ENCODE results near the gene SYT11. TPM values are rescaled to one million over a fixed set of nuclear protein-coding genes. Genes with fewer than 3 reads are reported as not detected.
"Not testable (repeated sequence)": the region's sequence is repeated elsewhere in the genome, so short reads cannot be mapped to it uniquely, and the experiment has no call there.

The SYT11 gene, protein sequence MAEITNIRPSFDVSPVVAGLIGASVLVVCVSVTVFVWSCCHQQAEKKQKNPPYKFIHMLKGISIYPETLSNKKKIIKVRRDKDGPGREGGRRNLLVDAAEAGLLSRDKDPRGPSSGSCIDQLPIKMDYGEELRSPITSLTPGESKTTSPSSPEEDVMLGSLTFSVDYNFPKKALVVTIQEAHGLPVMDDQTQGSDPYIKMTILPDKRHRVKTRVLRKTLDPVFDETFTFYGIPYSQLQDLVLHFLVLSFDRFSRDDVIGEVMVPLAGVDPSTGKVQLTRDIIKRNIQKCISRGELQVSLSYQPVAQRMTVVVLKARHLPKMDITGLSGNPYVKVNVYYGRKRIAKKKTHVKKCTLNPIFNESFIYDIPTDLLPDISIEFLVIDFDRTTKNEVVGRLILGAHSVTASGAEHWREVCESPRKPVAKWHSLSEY
- total RNA-seq (36.4 TPM), polyA plus RNA-seq (21.1 TPM)

- WGBS: under 1% methylated on average over 33 of the region's 33 CpGs
- no peaks in the 10 kb centered on the region for H3K36me3 ChIP-seq (ENCODE audit: insufficient read depth)
- peak within 1 kb of the TSS; percentile 72 for H3K27ac ChIP-seq (ENCODE audit: low read depth)
- no peaks in the 10 kb centered on the region for H3K4me1 ChIP-seq (ENCODE audit: insufficient read depth)
- H3K4me3 ChIP-seq (ENCODE audit: low read depth, low read length): peak within 1 kb of the TSS; percentile 30
- peak; percentile 92 for DNase-seq (ENCODE audit: extremely low spot score)
Observed at GRCh38 chr1:155859234-155859829, at the start of gene SYT11. TSS of gene SYT11 (plus strand) at chr1:155859567. CDS start at chr1:155859762, 195 bp downstream.

GRCh38 chr1:155812878-155813277 lies 46.5 kb upstream of the SYT11 start:
- DNase-seq (ENCODE audit: extremely low spot score): no peak
- no peak overlapping the region for H3K27ac ChIP-seq (ENCODE audit: low read depth)
- H3K4me1 ChIP-seq (ENCODE audit: insufficient read depth): no peaks in the 10 kb centered on the region
- H3K36me3 ChIP-seq (ENCODE audit: insufficient read depth): no peaks in the 10 kb centered on the region
- WGBS: 87% methylated on average over 1 of the region's 1 CpG
- H3K4me3 ChIP-seq (ENCODE audit: low read depth, low read length): no peak overlapping the region

DNA sequence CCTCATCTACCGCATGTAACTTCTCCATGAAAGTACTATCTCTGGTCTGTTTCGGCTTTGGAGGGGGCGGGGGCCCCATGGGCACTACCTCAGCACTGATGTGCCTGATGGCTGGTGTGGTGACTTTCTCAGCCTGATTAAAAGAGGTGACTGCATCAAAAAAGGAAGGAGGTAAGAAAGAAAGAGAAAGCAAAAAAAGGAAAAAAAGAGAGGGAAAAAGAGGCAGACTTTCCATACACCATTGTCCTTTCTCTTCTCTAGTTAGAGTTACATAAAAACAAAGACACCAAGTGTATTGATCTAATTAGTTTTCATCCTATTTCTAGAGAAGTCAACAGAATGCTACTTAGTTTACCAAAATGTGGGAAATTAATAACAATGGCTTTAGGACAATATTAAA lies 45.7 kb upstream of the SYT11 start:
- H3K36me3 ChIP-seq (ENCODE audit: insufficient read depth): no peaks in the 10 kb centered on the region
- no peaks in the 10 kb centered on the region for H3K4me1 ChIP-seq (ENCODE audit: insufficient read depth)
- no peak overlapping the region for H3K27ac ChIP-seq (ENCODE audit: low read depth)
- H3K4me3 ChIP-seq (ENCODE audit: low read depth, low read length): no peak overlapping the region
- no peak for DNase-seq (ENCODE audit: extremely low spot score)
- WGBS: 91% methylated on average over 3 of the region's 3 CpGs

GRCh38 chr1:155816351-155816750 lies 43.0 kb upstream of the SYT11 start:
- no peak overlapping the region for H3K27ac ChIP-seq (ENCODE audit: low read depth)
- H3K36me3 ChIP-seq (ENCODE audit: insufficient read depth): peaks cover 9% of the 10 kb centered on the region
- WGBS: 94% methylated on average over 1 of the region's 1 CpG

GRCh38 chr1:155827450-155827849 lies 31.9 kb upstream of the SYT11 start:
- no peaks in the 10 kb centered on the region for H3K4me1 ChIP-seq (ENCODE audit: insufficient read depth)
- DNase-seq (ENCODE audit: extremely low spot score): no peak
- no peak overlapping the region for H3K27ac ChIP-seq (ENCODE audit: low read depth)
- H3K36me3 ChIP-seq (ENCODE audit: insufficient read depth): no peaks in the 10 kb centered on the region
- WGBS: 85% methylated on average over 4 of the region's 4 CpGs
- no peak overlapping the region for H3K4me3 ChIP-seq (ENCODE audit: low read depth, low read length)

More at GRCh38 chr1:155816351-155816750, 43.0 kb upstream of the SYT11 start:
- DNase-seq (ENCODE audit: extremely low spot score): no peak
- Histone ChIP-seq H3K4me1 (ENCODE audit: insufficient read depth) (no peaks in the 10 kb centered on the region), H3K4me3 (ENCODE audit: low read depth, low read length) (no peak overlapping the region)

DNA sequence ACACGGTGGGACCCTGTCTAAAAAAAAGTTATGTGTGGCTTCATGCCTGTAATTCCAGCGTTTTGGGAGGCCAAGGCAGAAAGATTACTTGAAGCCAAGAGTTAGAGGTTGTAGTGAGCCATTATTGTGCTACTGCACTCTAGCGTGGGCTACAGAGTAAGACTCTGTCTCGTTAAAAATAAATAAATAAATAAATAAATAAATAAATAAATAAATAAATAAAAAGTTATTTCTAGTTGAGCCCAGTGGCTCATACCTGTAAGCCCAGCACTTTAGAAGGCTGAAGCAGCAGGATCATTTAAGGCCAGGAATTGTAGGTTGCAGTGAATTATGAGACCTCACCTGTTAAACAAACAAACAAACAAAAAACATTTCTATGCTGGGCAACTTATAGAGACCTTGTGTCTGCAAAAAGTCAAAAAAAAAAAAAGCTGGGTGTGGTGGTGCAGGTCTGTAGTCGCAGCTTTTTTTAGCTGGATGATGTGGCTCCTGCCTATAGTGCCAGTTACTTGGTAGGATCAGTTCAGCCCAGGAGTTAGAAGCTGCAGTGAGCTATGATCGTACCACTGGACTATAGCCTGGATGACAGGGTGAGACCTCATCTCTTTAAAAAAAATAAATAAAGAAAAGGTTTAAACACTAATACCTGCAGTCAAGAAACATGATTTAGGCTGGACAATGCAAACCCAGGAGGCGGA lies 27.9 kb upstream of the SYT11 start:
- Histone ChIP-seq H3K4me1 (ENCODE audit: insufficient read depth) (no peaks in the 10 kb centered on the region), H3K36me3 (ENCODE audit: insufficient read depth) (peaks cover under 1% of the 10 kb centered on the region), H3K4me3 (ENCODE audit: low read depth, low read length) (no peak overlapping the region), H3K27ac (ENCODE audit: low read depth) (no peak overlapping the region)
- WGBS: 97% methylated on average over 7 of the region's 7 CpGs
- DNase-seq (ENCODE audit: extremely low spot score): no peak

DNA sequence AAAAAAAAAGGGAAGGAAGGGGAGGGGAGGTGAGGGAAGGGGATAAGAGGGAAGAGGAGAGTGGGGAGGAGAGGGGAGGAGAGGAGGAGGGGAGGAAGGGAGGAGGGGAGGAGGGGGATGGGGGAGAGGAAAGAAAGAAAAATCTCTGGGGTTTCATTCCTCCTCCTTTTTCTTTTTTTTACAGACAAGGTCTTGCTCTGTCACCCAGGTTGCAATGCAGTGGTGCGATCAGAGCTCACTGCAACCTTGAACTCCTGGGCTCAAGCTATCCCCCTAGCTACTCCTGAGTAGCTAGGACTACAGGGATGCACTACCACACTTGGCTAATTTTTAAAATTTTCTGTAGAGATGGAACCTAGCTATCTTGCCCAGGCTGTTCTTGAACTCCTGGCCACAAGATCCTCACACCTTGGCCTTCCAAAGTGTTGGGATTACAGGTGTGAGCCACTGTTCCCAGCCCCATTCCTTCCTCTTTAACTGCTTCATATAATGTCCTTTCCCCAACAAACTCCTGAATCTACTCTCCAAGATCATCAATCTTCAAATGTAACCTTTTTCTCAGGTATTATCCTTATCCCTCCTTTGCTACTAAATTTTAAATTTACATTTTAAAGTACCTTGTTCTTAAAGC lies 25.6 kb upstream of the SYT11 start:
- no peak overlapping the region for H3K27ac ChIP-seq (ENCODE audit: low read depth)
- peaks cover 2% of the 10 kb centered on the region for H3K36me3 ChIP-seq (ENCODE audit: insufficient read depth)
- WGBS: 95% methylated on average over 1 of the region's 1 CpG
- no peak for DNase-seq (ENCODE audit: extremely low spot score)
- H3K4me3 ChIP-seq (ENCODE audit: low read depth, low read length): no peak overlapping the region
- no peaks in the 10 kb centered on the region for H3K4me1 ChIP-seq (ENCODE audit: insufficient read depth)

DNA sequence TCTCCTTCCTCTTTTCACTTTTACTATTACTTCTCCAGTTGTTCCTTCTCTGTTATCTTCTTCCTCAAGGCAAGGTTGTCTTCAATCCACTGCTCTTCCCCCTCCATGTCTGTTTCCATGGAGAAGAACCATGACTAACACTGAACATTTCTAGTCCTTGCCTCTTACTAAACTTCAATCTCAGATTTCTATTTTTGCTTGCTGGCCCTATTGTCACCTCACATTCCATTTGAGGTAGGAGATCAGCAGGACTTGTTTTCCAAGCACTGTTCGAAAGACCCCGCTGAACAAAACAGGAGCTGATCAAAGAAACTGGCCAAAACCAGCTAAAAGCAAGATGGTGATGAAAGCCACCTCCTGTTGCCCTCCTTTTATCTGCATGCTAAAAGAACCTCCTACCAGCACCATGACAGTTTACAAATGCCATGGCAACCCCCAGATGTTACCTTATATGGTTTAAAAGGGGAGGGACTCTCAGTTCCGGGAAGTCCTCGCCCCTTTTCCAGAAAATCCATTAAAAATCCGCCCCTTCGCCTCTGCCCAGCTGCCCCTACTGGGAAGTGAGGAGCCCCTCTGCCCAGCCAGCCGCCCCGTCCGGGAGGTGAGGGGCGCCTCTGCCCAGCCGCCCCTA lies 25.0 kb upstream of the SYT11 start:
- H3K36me3 ChIP-seq (ENCODE audit: insufficient read depth): peaks cover 2% of the 10 kb centered on the region
- 97% methylated on average over 11 of the region's 11 CpGs for WGBS
- no peaks in the 10 kb centered on the region for H3K4me1 ChIP-seq (ENCODE audit: insufficient read depth)
- no peak overlapping the region for H3K4me3 ChIP-seq (ENCODE audit: low read depth, low read length)
- DNase-seq (ENCODE audit: extremely low spot score): no peak
- H3K27ac ChIP-seq (ENCODE audit: low read depth): no peak overlapping the region

DNA sequence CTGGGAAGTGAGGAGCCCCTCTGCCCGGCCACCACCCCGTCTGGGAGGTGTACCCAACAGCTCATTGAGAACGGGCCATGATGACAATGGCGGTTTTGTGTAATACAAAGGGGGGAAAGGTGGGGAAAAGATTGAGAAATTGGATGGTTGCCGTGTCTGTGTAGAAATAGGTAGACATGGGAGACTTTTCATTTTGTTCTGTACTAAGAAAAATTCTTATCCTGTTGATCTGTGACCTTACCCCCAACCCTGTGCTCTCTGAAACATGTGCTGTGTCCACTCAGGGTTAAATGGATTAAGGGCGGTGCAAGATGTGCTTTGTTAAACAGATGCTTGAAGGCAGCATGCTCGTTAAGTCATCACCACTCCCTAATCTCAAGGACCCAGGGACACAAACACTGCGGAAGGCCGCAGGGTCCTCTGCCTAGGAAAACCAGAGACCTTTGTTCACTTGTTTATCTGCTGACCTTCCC lies 24.4 kb upstream of the SYT11 start:
- not testable (repeated sequence) for H3K4me1 ChIP-seq (ENCODE audit: insufficient read depth); DNase-seq (ENCODE audit: extremely low spot score); H3K27ac ChIP-seq (ENCODE audit: low read depth); H3K36me3 ChIP-seq (ENCODE audit: insufficient read depth); H3K4me3 ChIP-seq (ENCODE audit: low read depth, low read length)
- 88% methylated on average over 9 of the region's 9 CpGs for WGBS

DNA sequence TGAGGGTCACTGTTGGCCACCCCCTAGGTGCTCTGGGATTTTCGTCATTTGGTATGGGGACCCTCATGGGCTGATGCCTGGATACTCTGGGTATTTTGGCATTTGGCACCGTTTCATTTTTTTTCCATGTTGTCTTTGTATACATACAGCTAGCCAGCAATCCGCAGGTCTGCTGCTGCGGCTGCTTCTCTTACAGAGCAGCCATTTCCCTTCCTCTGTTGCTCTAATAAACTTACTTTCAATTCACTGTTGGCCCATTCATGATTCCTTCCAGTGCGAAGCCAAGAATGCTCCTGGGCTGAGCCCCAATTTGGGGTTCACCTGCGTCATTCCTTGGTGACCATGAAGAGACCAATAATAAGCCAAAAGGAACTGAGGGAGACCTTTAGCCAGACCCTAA lies 23.8 kb upstream of the SYT11 start:
- H3K4me3 ChIP-seq (ENCODE audit: low read depth, low read length): no peak overlapping the region
- DNase-seq (ENCODE audit: extremely low spot score): no peak
- H3K27ac ChIP-seq (ENCODE audit: low read depth): no peak overlapping the region
- WGBS: 90% methylated on average over 6 of the region's 6 CpGs
- H3K4me1 ChIP-seq (ENCODE audit: insufficient read depth): no peaks in the 10 kb centered on the region
- H3K36me3 ChIP-seq (ENCODE audit: insufficient read depth): peaks cover 2% of the 10 kb centered on the region

GRCh38 chr1:155840386-155840785 lies 19.0 kb upstream of the SYT11 start:
- Histone ChIP-seq H3K36me3 (ENCODE audit: insufficient read depth) (peaks cover 2% of the 10 kb centered on the region), H3K4me3 (ENCODE audit: low read depth, low read length) (no peak overlapping the region), H3K27ac (ENCODE audit: low read depth) (no peak overlapping the region), H3K4me1 (ENCODE audit: insufficient read depth) (no peaks in the 10 kb centered on the region)
- WGBS: 81% methylated on average over 5 of the region's 5 CpGs
- DNase-seq (ENCODE audit: extremely low spot score): no peak

GRCh38 chr1:155844860-155845421 lies 14.4 kb upstream of the SYT11 start:
- H3K4me1 ChIP-seq (ENCODE audit: insufficient read depth): no peaks in the 10 kb centered on the region
- H3K4me3 ChIP-seq (ENCODE audit: low read depth, low read length): no peak overlapping the region
- 77% methylated on average over 1 of the region's 1 CpG for WGBS
- no peaks in the 10 kb centered on the region for H3K36me3 ChIP-seq (ENCODE audit: insufficient read depth)
- no peak for DNase-seq (ENCODE audit: extremely low spot score)
- no peak overlapping the region for H3K27ac ChIP-seq (ENCODE audit: low read depth)

Data from urinary bladder (tissue), 4 donors.